BJ (cell line): ENCODE data around the gene RPS24. TPM values are rescaled to one million over a fixed set of nuclear protein-coding genes. Genes with fewer than 3 reads are reported as not detected.
"Not testable (repeated sequence)": the region's sequence is repeated elsewhere in the genome, so short reads cannot be mapped to it uniquely, and the experiment has no call there.

Experiments used
- CTCF ChIA-PET: fragments of 350-600 bp; formaldehyde crosslinking; extraction: SDS; loops from one replicate; lab custom pipeline; 2021; ENCODE audit warnings: antibody characterized with exemption, inconsistent platforms; lab: Yijun Ruan, JAX
- POLR2A ChIA-PET: fragments of 300-600 bp; sonication (Branson Sonifier 250); formaldehyde crosslinking; extraction: SDS; loops from one replicate; lab custom pipeline; 2021; ENCODE audit warnings: antibody characterized with exemption; lab: Charles Lee
- DNase-seq: peaks from one replicate; pipeline ENCODE4 v3.0.0-alpha.2; 2011; ENCODE audit warnings: low read depth
- H3K27me3 ChIP-seq: 2 replicates; pipeline ENCODE4 v1.6.0; 2011; ENCODE audit warnings: low read length; ENCODE audit not compliant: control insufficient read depth, insufficient read depth
- H3K36me3 ChIP-seq: 2 replicates; pipeline ENCODE4 v1.5.1; 2011; ENCODE audit warnings: low read length; ENCODE audit not compliant: control insufficient read depth, insufficient read depth
- H3K4me3 ChIP-seq: 2 replicates; pipeline ENCODE4 v1.5.1; 2011; ENCODE audit warnings: low read depth, mild to moderate bottlenecking, control low read depth, low read length
- CTCF ChIP-seq: IDR thresholded peaks from 2 replicates; pipeline ENCODE4 v1.5.1; 2011; ENCODE audit warnings: low read depth, mild to moderate bottlenecking, control low read depth, inconsistent platforms, low read length, moderate library complexity; ENCODE audit not compliant: insufficient read depth
- polyA minus RNA-seq: library from RNA; depleted of rRNA, polyadenylated mRNA; stranded (reverse); fragments of >200 nt; gene quantifications from 2 replicates; pipeline ENCODE4 v1.2.3, GENCODE V29; 2011; rRNA and poly(A)+ RNA removed
- polyA plus RNA-seq: library from polyadenylated mRNA; depleted of rRNA; stranded (reverse); fragments of >200 nt; gene quantifications from 2 replicates; pipeline ENCODE4 v1.2.3, GENCODE V29; 2011; rRNA removed

The RPS24 gene
- polyA plus RNA-seq (967 and 3,268 TPM in 2 replicates), polyA minus RNA-seq (211 and 235 TPM in 2 replicates)

- TF ChIP-seq CTCF, result no peak
- peak; percentile 88 for DNase-seq
These were observed at the start of gene RPS24 for GRCh38 chr10:78033637-78034470. Gene RPS24, plus strand, starts transcription at chr10:78033863. Its CDS starts 39 bp downstream, at chr10:78033902.

GRCh38 chr10:77984986-77985385, 48.7 kb upstream of the RPS24 start:
- ChIA-PET POLR2A (no interaction called here), CTCF (no interaction called here)
- Histone ChIP-seq H3K4me3 (no peak overlapping the region), H3K36me3 (peaks cover 36% of the 10 kb centered on the region), H3K27me3 (no peaks in the 10 kb centered on the region)
- DNase-seq, result no peak
- no peak for TF ChIP-seq CTCF

More at GRCh38 chr10:78033637-78034470, at the start of gene RPS24:
- Histone ChIP-seq H3K36me3 (peaks cover 13% of the 10 kb centered on the region), H3K27me3 (no peaks in the 10 kb centered on the region), H3K4me3 (peak within 1 kb of the TSS; percentile 86)
- ChIA-PET CTCF (interaction anchor here (0.5 to 1.2 kb wide), 4 partner anchors 13 to 1014 kb away, joined by 3 to 6 read pairs (median 3); no protein-coding TSS in a partner anchor), POLR2A (no interaction called here)

- no peak for TF ChIP-seq CTCF
- Histone ChIP-seq H3K36me3 (peaks cover 28% of the 10 kb centered on the region), H3K4me3 (no peak overlapping the region), H3K27me3 (no peaks in the 10 kb centered on the region)
- no peak for DNase-seq
- ChIA-PET CTCF (no interaction called here), POLR2A (no interaction called here)
These were observed 45.9 kb upstream of the RPS24 start for GRCh38 chr10:77987671-77988255.

GRCh38 chr10:77989081-77989724, 44.5 kb upstream of the RPS24 start:
- Histone ChIP-seq H3K27me3 (no peaks in the 10 kb centered on the region), H3K36me3 (peaks cover 26% of the 10 kb centered on the region), H3K4me3 (no peak overlapping the region)
- DNase-seq, result no peak
- CTCF ChIA-PET, result no interaction called here
- no peak for TF ChIP-seq CTCF
- POLR2A ChIA-PET, result no interaction called here

GRCh38 chr10:77993620-77994019, 40.0 kb upstream of the RPS24 start:
- H3K36me3 ChIP-seq, result peaks cover 11% of the 10 kb centered on the region
- CTCF ChIA-PET, result no interaction called here
- TF ChIP-seq CTCF, result no peak
- H3K4me3 ChIP-seq, result no peak overlapping the region
- H3K27me3 ChIP-seq, result no peaks in the 10 kb centered on the region
- POLR2A ChIA-PET, result no interaction called here
- no peak for DNase-seq

GRCh38 chr10:77998780-77999179, 34.9 kb upstream of the RPS24 start:
- H3K27me3 ChIP-seq, POLR2A ChIA-PET, H3K4me3 ChIP-seq, DNase-seq, CTCF ChIA-PET: not testable (repeated sequence)
- H3K36me3 ChIP-seq, result peaks cover 16% of the 10 kb centered on the region
